Measurements from ENCODE around the gene HBZ.

The HBZ gene

DNA sequence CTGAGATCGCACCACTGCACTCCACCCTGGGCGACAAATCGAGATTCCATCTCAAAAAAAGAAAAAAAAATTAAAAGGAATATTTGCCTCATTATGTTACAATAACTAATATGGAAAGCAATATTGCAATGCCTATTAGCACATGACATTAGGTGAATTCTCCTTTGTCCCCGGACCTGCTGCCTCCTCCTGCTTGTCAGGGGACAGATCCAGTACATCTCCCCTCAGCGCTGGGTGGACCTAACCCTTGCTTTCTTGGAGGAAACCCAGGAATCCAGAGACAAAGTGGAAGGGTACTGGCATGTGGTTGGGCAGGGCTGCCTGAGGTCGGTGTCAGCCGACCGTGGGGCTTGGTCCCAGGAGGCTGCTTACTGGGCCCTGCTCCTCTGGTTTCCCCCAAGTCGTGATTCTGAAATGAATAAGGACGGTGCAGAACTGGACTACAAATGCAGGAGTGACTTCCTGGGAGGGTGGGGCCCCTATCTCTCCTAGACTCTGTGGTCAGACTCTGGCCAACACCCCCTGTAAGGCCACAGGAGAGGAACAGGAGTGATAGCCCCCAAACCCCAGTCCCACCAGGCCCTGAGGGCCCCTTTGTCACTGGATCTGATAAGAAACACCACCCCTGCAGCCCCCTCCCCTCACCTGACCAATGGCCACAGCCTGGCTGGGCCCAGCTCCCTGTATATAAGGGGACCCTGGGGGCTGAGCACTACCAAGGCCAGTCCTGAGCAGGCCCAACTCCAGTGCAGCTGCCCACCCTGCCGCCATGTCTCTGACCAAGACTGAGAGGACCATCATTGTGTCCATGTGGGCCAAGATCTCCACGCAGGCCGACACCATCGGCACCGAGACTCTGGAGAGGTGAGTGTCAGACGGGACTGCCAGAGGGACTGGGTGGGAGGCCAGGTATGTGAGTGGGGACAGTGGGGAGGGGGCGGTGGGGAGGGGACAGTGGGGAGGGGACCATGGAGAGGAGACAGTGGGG is at the start of gene HBZ:
TSS of gene HBZ (plus strand) at position 504 of the 988 bp plus-strand sequence. CDS start at position 770, 266 bp downstream.
- TF ChIP-seq ZC3H10 (CRISPR knock-in tag; IDR thresholded peaks at IDR 0.05) (no peak), GLIS3 (CRISPR knock-in tag; IDR thresholded peaks at IDR 0.05) (no peak), TCF4 (CRISPR knock-in tag; IDR thresholded peaks at IDR 0.05; ENCODE audit: borderline replicate concordance) (no peak), BACH2 (CRISPR knock-in tag; IDR thresholded peaks at IDR 0.05; ENCODE audit: borderline replicate concordance) (no peak), ISL1 (CRISPR knock-in tag; IDR thresholded peaks at IDR 0.05) (no peak), OSR1 (CRISPR knock-in tag; IDR thresholded peaks at IDR 0.05) (no peak), TOX (CRISPR knock-in tag; IDR thresholded peaks at IDR 0.05; ENCODE audit: borderline replicate concordance) (no peak), POU6F1 (CRISPR knock-in tag; IDR thresholded peaks at IDR 0.05; ENCODE audit: borderline replicate concordance, low read depth) (no peak)
- TF ChIP-seq, protein P1, sequence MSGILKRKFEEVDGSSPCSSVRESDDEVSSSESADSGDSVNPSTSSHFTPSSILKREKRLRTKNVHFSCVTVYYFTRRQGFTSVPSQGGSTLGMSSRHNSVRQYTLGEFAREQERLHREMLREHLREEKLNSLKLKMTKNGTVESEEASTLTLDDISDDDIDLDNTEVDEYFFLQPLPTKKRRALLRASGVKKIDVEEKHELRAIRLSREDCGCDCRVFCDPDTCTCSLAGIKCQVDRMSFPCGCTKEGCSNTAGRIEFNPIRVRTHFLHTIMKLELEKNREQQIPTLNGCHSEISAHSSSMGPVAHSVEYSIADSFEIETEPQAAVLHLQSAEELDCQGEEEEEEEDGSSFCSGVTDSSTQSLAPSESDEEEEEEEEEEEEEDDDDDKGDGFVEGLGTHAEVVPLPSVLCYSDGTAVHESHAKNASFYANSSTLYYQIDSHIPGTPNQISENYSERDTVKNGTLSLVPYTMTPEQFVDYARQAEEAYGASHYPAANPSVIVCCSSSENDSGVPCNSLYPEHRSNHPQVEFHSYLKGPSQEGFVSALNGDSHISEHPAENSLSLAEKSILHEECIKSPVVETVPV (CRISPR knock-in tag; IDR thresholded peaks at IDR 0.05) = no peak
- ATAC-seq = no peak

- TF ChIP-seq, protein P2, sequence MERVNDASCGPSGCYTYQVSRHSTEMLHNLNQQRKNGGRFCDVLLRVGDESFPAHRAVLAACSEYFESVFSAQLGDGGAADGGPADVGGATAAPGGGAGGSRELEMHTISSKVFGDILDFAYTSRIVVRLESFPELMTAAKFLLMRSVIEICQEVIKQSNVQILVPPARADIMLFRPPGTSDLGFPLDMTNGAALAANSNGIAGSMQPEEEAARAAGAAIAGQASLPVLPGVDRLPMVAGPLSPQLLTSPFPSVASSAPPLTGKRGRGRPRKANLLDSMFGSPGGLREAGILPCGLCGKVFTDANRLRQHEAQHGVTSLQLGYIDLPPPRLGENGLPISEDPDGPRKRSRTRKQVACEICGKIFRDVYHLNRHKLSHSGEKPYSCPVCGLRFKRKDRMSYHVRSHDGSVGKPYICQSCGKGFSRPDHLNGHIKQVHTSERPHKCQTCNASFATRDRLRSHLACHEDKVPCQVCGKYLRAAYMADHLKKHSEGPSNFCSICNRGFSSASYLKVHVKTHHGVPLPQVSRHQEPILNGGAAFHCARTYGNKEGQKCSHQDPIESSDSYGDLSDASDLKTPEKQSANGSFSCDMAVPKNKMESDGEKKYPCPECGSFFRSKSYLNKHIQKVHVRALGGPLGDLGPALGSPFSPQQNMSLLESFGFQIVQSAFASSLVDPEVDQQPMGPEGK (CRISPR knock-in tag; IDR thresholded peaks at IDR 0.05; ENCODE audit: borderline replicate concordance) = no peak
- no peak for TF ChIP-seq ISL1 (CRISPR knock-in tag; IDR thresholded peaks at IDR 0.05)
- TF ChIP-seq CREB5 (CRISPR knock-in tag; IDR thresholded peaks at IDR 0.05; ENCODE audit: low read depth) = no peak
- no peak for TF ChIP-seq ZC3H10 (CRISPR knock-in tag; IDR thresholded peaks at IDR 0.05)
- TF ChIP-seq ZNF8 (CRISPR knock-in tag; IDR thresholded peaks at IDR 0.05) = no peak
- TF ChIP-seq CSDC2 (CRISPR knock-in tag; IDR thresholded peaks at IDR 0.05) = no peak
- TF ChIP-seq ZNF565 (CRISPR knock-in tag; conservative IDR thresholded peaks at IDR 0.05; ENCODE audit: low read depth) = no peak
- TF ChIP-seq TOX (CRISPR knock-in tag; IDR thresholded peaks at IDR 0.05; ENCODE audit: borderline replicate concordance) = no peak
- TF ChIP-seq BACH2 (CRISPR knock-in tag; IDR thresholded peaks at IDR 0.05; ENCODE audit: borderline replicate concordance) = no peak
- no peak for TF ChIP-seq OSR1 (CRISPR knock-in tag; IDR thresholded peaks at IDR 0.05)
- TF ChIP-seq POU6F1 (CRISPR knock-in tag; IDR thresholded peaks at IDR 0.05; ENCODE audit: borderline replicate concordance, low read depth) = no peak
- no peak for TF ChIP-seq ZNF70 (CRISPR knock-in tag; IDR thresholded peaks at IDR 0.05)
- TF ChIP-seq TCF4 (CRISPR knock-in tag; IDR thresholded peaks at IDR 0.05; ENCODE audit: borderline replicate concordance) = no peak
- no peak for TF ChIP-seq ZFP3 (CRISPR knock-in tag; IDR thresholded peaks at IDR 0.05)
- no peak for TF ChIP-seq SNAI2 (CRISPR knock-in tag; IDR thresholded peaks at IDR 0.05)
- no peak for TF ChIP-seq ZFP30 (CRISPR knock-in tag; IDR thresholded peaks at IDR 0.05)
- no peak for TF ChIP-seq PPARA (CRISPR knock-in tag; IDR thresholded peaks at IDR 0.05; ENCODE audit: borderline replicate concordance)
- TF ChIP-seq GLIS3 (CRISPR knock-in tag; IDR thresholded peaks at IDR 0.05) = no peak
- TF ChIP-seq RARB (CRISPR knock-in tag; IDR thresholded peaks at IDR 0.05) = no peak
- no peak for ATAC-seq
These were observed 48.1 kb upstream of the HBZ start for GRCh38 chr16:104355-104754.

- ATAC-seq = no peak
- no peak for TF ChIP-seq POU6F1 (CRISPR knock-in tag; IDR thresholded peaks at IDR 0.05; ENCODE audit: borderline replicate concordance, low read depth)
- no peak for TF ChIP-seq ZC3H10 (CRISPR knock-in tag; IDR thresholded peaks at IDR 0.05)
- TF ChIP-seq ZFP30 (CRISPR knock-in tag; IDR thresholded peaks at IDR 0.05) = no peak
- no peak for TF ChIP-seq ZNF565 (CRISPR knock-in tag; conservative IDR thresholded peaks at IDR 0.05; ENCODE audit: low read depth)
- TF ChIP-seq ESRRG (CRISPR knock-in tag; IDR thresholded peaks at IDR 0.05) = no peak
These were observed 47.5 kb upstream of the HBZ start for GRCh38 chr16:104928-105327.

Measured in SK-N-SH treated with all-trans-retinoic acid at 6 μM for 48 hours (cell line).